HepG2 (cell line): ENCODE data around the gene LGR6. TPM values are rescaled to one million over a fixed set of nuclear protein-coding genes. Genes with fewer than 3 reads are reported as not detected.

ENCODE experiments used
- FIP1L1 ChIP-seq: fragments of 200-400 bp; formaldehyde crosslinking; IDR thresholded peaks from 2 replicates; pipeline ENCODE4 v1.6.1; 2018; ENCODE audit warnings: low read depth, mild to moderate bottlenecking, low read length, moderate library complexity, borderline replicate concordance; ENCODE audit not compliant: insufficient read depth
- GPBP1L1 ChIP-seq: sonication (generic); formaldehyde crosslinking; IDR thresholded peaks from 2 replicates; pipeline ENCODE4 v1.5.0; 2020; ENCODE audit warnings: mild to moderate bottlenecking, missing genetic modification reagents
- HINFP ChIP-seq: sonication (generic); formaldehyde crosslinking; IDR thresholded peaks from 2 replicates; pipeline ENCODE4 v1.4.0; 2020; ENCODE audit warnings: low read depth, mild to moderate bottlenecking, missing genetic modification reagents
- HNRNPLL ChIP-seq: fragments of 200-400 bp; formaldehyde crosslinking; IDR thresholded peaks from 2 replicates; pipeline ENCODE4 v1.6.1; 2017; ENCODE audit warnings: mild to moderate bottlenecking, low read depth, low read length; ENCODE audit not compliant: poor library complexity, severe bottlenecking
- KLF16 ChIP-seq, 2 experiments: sonication (generic) in 1 of 2; formaldehyde crosslinking in 1 of 2; IDR thresholded peaks; 2 replicates each; pipeline versions ENCODE4 v1.6.1 to v1.8.0; 2016 to 2023; ENCODE audit warnings: missing genetic modification reagents in 2 of 2, missing compliant biosample characterization in 1 of 2
- RARA ChIP-seq: IDR thresholded peaks from 2 replicates; pipeline ENCODE4 v1.6.1; 2016; ENCODE audit warnings: missing genetic modification reagents, missing compliant biosample characterization
- RBFOX2 ChIP-seq: fragments of 200-400 bp; formaldehyde crosslinking; IDR thresholded peaks from 2 replicates; pipeline ENCODE4 v1.6.1; 2017; ENCODE audit warnings: low read depth, mild to moderate bottlenecking, low read length
- RORA ChIP-seq: sonication (generic); formaldehyde crosslinking; IDR thresholded peaks from 2 replicates; pipeline ENCODE4 v1.5.0; 2020; ENCODE audit warnings: mild to moderate bottlenecking, missing genetic modification reagents, moderate library complexity
- TARDBP ChIP-seq: sonication (generic); formaldehyde crosslinking; IDR thresholded peaks from 2 replicates; pipeline ENCODE4 v1.8.0; 2022; ENCODE audit warnings: mild to moderate bottlenecking, missing genetic modification reagents
- ZBTB4 ChIP-seq: sonication (generic); formaldehyde crosslinking; IDR thresholded peaks from 2 replicates; pipeline ENCODE4 v1.4.0; 2020; ENCODE audit warnings: missing genetic modification reagents, mild to moderate bottlenecking, borderline replicate concordance
- ZEB1 ChIP-seq: IDR thresholded peaks from 2 replicates; pipeline ENCODE4 v1.6.1; 2012; ENCODE audit warnings: mild to moderate bottlenecking, low read depth, inconsistent platforms; ENCODE audit not compliant: insufficient replicate concordance
- ZNF136 ChIP-seq: sonication (generic); formaldehyde crosslinking; IDR thresholded peaks from 2 replicates; pipeline ENCODE4 v1.8.1; 2022; ENCODE audit warnings: low read depth, mild to moderate bottlenecking, moderate library complexity, missing genetic modification reagents
- ZNF34 ChIP-seq: sonication (generic); formaldehyde crosslinking; IDR thresholded peaks from 2 replicates; pipeline ENCODE4 v1.4.0; 2020; ENCODE audit warnings: mild to moderate bottlenecking, missing genetic modification reagents, borderline replicate concordance
- ZNF350 ChIP-seq: sonication (generic); formaldehyde crosslinking; IDR thresholded peaks from 2 replicates; pipeline ENCODE4 v1.4.0; 2020; ENCODE audit warnings: mild to moderate bottlenecking, low read depth, missing genetic modification reagents, borderline replicate concordance
- ZNF513 ChIP-seq: sonication (generic); formaldehyde crosslinking; conservative IDR thresholded peaks from 2 replicates; pipeline ENCODE4 v1.5.0; 2020; ENCODE audit warnings: missing genetic modification reagents
- ZNF547 ChIP-seq: sonication (generic); formaldehyde crosslinking; IDR thresholded peaks from 2 replicates; pipeline ENCODE4 v1.5.1; 2020; ENCODE audit warnings: mild to moderate bottlenecking, missing genetic modification reagents
- ZNF672 ChIP-seq: sonication (generic); formaldehyde crosslinking; IDR thresholded peaks from 2 replicates; pipeline ENCODE4 v1.8.1; 2022; ENCODE audit warnings: missing genetic modification reagents
- ZNF710 ChIP-seq: sonication (generic); formaldehyde crosslinking; IDR thresholded peaks from 2 replicates; pipeline ENCODE4 v1.5.0; 2020; ENCODE audit warnings: mild to moderate bottlenecking, missing genetic modification reagents, borderline replicate concordance
- polyA plus RNA-seq, 8 experiments: library from polyadenylated mRNA; depleted of rRNA in 3 of 8; stranded (reverse) in 7 of 8; unstranded in 1 of 8; fragments of >200 nt; fragmentation: Illumina TruSeq in 4 of 8; extraction: Trizol in 4 of 8; gene quantifications; 2 replicates each; pipeline versions ENCODE4 v1.2.1 to v1.2.3, GENCODE V29; 2011 to 2016; ENCODE audit warnings: low read depth in 4 of 8, missing spikeins in 1 of 8, mixed read lengths in 1 of 8; ENCODE audit not compliant: insufficient read depth in 1 of 8
- total RNA-seq, 5 experiments: library from RNA; depleted of rRNA; stranded (reverse); fragments of >200 nt; fragmentation: Illumina TruSeq; extraction: Trizol; gene quantifications; 2 replicates each; pipeline ENCODE4 v1.2.3, GENCODE V29; 2016; ENCODE audit warnings: low read depth in 1 of 5

The LGR6 gene
- total and polyA plus RNA-seq, 2 of the 13 experiments (the other 11 are each of a cell fraction or from before 2014, with no cell fraction given) = 0.07 TPM; not detected in 1

- TF ChIP-seq RORA (CRISPR knock-in tag) (no peak), FIP1L1 (no peak), ZNF513 (CRISPR knock-in tag) (0 out of 2 replicates have a peak, but pooled peaks have one; percentile 44), ZNF710 (CRISPR knock-in tag) (no peak), RBFOX2 (peak; percentile 75), ZNF672 (CRISPR knock-in tag) (no peak), ZNF136 (CRISPR knock-in tag) (peak; percentile 46; the same call in 1 of the 2 replicates), ZBTB4 (CRISPR knock-in tag) (peak; percentile 90; the same call in 1 of the 2 replicates), TARDBP (CRISPR knock-in tag) (0 out of 2 replicates have a peak, but pooled peaks have one; percentile 54), ZNF350 (CRISPR knock-in tag) (peak; percentile 87; the same call in 1 of the 2 replicates), ZEB1 (no peak), ZNF547 (CRISPR knock-in tag) (peak; percentile 94), HINFP (0 out of 2 replicates have a peak, but pooled peaks have one; percentile 54), GPBP1L1 (no peak), RARA (CRISPR knock-in tag) (no peak), KLF16 (CRISPR knock-in tag; IDR thresholded peaks at IDR 0.05) (peak in 1 of 2 experiments; percentile 75; a peak in 1 of 4 replicates), ZNF34 (no peak; the same call in 1 of the 2 replicates), HNRNPLL (peak; percentile 78)
Measured at GRCh38 chr1:202348509-202349205, 155.1 kb downstream of the LGR6 start, which contains the start of gene PPP1R12B (continued).
